Activated naive CD4-positive, alpha-beta T cell treated with anti-CD3 and anti-CD28 coated beads, Interleukin-2, amount 50 U/mL, for 72 hours (primary cell): ENCODE data around the gene TM2D1. TPM values are rescaled to one million over a fixed set of nuclear protein-coding genes. Genes with fewer than 3 reads are reported as not detected.
A peak's percentile ranks its signal among the peaks of the same experiment; 100 is the strongest.

Source experiments
- ATAC-seq, 2 donors: fragments of 150-1000 bp; cut with Tn5 transposase; 2 replicates each; pipeline ENCODE4 v1.10.0; 2021; ENCODE audit warnings: mild to moderate bottlenecking in 2 of 2, moderate library complexity in 2 of 2
- DNase-seq, 2 donors: peaks; one replicate each; pipeline ENCODE4 v3.0.0; 2021 to 2022; ENCODE audit warnings: low spot score in 2 of 2
- H3K27ac Mint-ChIP-seq, 2 donors: one replicate each; pipeline ENCODE4 v1.8.0; 2022; ENCODE audit warnings: mild to moderate bottlenecking in 2 of 2, mixed read lengths in 2 of 2
- H3K36me3 Mint-ChIP-seq, 2 donors: one replicate each; pipeline ENCODE4 v1.8.0; 2022; ENCODE audit warnings: mixed read lengths in 2 of 2
- H3K9me3 Mint-ChIP-seq, 2 donors: one replicate each; pipeline ENCODE4 v1.8.0; 2022; ENCODE audit warnings: mixed read lengths in 2 of 2
- total RNA-seq, 2 donors: library from RNA; stranded (reverse); gene quantifications; one replicate each; pipeline ENCODE4 v1.2.3, GENCODE V29; 2022

Gene TM2D1
- 10 to 100 TPM; 33.9 to 39.2 TPM for total RNA-seq

GRCh38 chr1:61724813-61725694 is at the start of gene TM2D1:
TM2D1 (minus strand) TSS chr1:61725141; CDS start chr1:61725120, 21 bp downstream.
- peaks cover 15 to 16% of the 10 kb centered on the region in 2 donors for H3K36me3 Mint-ChIP-seq
- ATAC-seq (peak; percentile 95 to 96), DNase-seq (peak; percentile 84 to 92)
- peak within 1 kb of the TSS; percentile 100 for H3K27ac Mint-ChIP-seq
- no peaks in the 10 kb centered on the region for H3K9me3 Mint-ChIP-seq

GRCh38 chr1:61770131-61770530 is 45.2 kb upstream of the TM2D1 start:
- ATAC-seq (no peak), DNase-seq (no peak)
- Mint-ChIP-seq H3K9me3 (no peaks in the 10 kb centered on the region), H3K27ac (no peak overlapping the region), H3K36me3 (no peaks in the 10 kb centered on the region)

GRCh38 chr1:61757950-61758349 is 33.0 kb upstream of the TM2D1 start:
- H3K9me3 Mint-ChIP-seq, result no peaks in the 10 kb centered on the region
- no peaks in the 10 kb centered on the region for H3K36me3 Mint-ChIP-seq
- peak in 1 of 2 donors; percentile 46 for ATAC-seq
- no peak for DNase-seq
- peak overlapping the region in 1 of 2 donors; percentile 66 for H3K27ac Mint-ChIP-seq

- Mint-ChIP-seq H3K27ac (no peak overlapping the region), H3K36me3 (no peaks in the 10 kb centered on the region), H3K9me3 (no peaks in the 10 kb centered on the region)
- DNase-seq (no peak), ATAC-seq (no peak)
Observed at GRCh38 chr1:61756773-61757172, 31.8 kb upstream of the TM2D1 start.

GRCh38 chr1:61754545-61754944 is 29.6 kb upstream of the TM2D1 start:
- DNase-seq (no peak), ATAC-seq (peak; percentile 55 to 56)
- H3K36me3 Mint-ChIP-seq, result no peaks in the 10 kb centered on the region
- H3K9me3 Mint-ChIP-seq, result no peaks in the 10 kb centered on the region
- H3K27ac Mint-ChIP-seq, result peak overlapping the region; percentile 65 to 92

GRCh38 chr1:61753998-61754508 is 29.1 kb upstream of the TM2D1 start:
- Mint-ChIP-seq H3K36me3 (no peaks in the 10 kb centered on the region), H3K9me3 (no peaks in the 10 kb centered on the region), H3K27ac (peak overlapping the region; percentile 65 to 92)
- DNase-seq, result no peak
- peak; percentile 78 to 94 for ATAC-seq

GRCh38 chr1:61752921-61753389 is 28.0 kb upstream of the TM2D1 start:
- H3K27ac Mint-ChIP-seq, result peak overlapping the region in 1 of 2 donors; percentile 65
- ATAC-seq (no peak), DNase-seq (no peak)
- no peaks in the 10 kb centered on the region for H3K36me3 Mint-ChIP-seq
- H3K9me3 Mint-ChIP-seq, result no peaks in the 10 kb centered on the region

GRCh38 chr1:61749574-61749973 is 24.6 kb upstream of the TM2D1 start:
- Mint-ChIP-seq H3K9me3 (no peaks in the 10 kb centered on the region), H3K36me3 (no peaks in the 10 kb centered on the region), H3K27ac (no peak overlapping the region)
- DNase-seq, result no peak
- ATAC-seq, result no peak

- DNase-seq (no peak), ATAC-seq (no peak)
- Mint-ChIP-seq H3K36me3 (no peaks in the 10 kb centered on the region), H3K9me3 (no peaks in the 10 kb centered on the region), H3K27ac (no peak overlapping the region)
Observed at GRCh38 chr1:61748566-61748965, 23.6 kb upstream of the TM2D1 start.

- H3K27ac Mint-ChIP-seq, result no peak overlapping the region
Observed at GRCh38 chr1:61746813-61747212, 21.9 kb upstream of the TM2D1 start.

GRCh38 chr1:61743716-61744580 is 19.0 kb upstream of the TM2D1 start:
- Mint-ChIP-seq H3K36me3 (peaks cover 6 to 7% of the 10 kb centered on the region in 2 donors), H3K27ac (peak overlapping the region in 1 of 2 donors; percentile 5), H3K9me3 (no peaks in the 10 kb centered on the region)
- DNase-seq, result no peak
- no peak for ATAC-seq

More at GRCh38 chr1:61746813-61747212, 21.9 kb upstream of the TM2D1 start:
- ATAC-seq (no peak), DNase-seq (no peak)
- H3K36me3 Mint-ChIP-seq, result peaks cover 3% of the 10 kb centered on the region in 2 donors
- no peaks in the 10 kb centered on the region for H3K9me3 Mint-ChIP-seq

- H3K27ac Mint-ChIP-seq, result peak overlapping the region; percentile 5 to 65
- no peak for ATAC-seq
- H3K9me3 Mint-ChIP-seq, result no peaks in the 10 kb centered on the region
- DNase-seq, result no peak
- peaks cover 6 to 7% of the 10 kb centered on the region in 2 donors for H3K36me3 Mint-ChIP-seq
Observed at GRCh38 chr1:61743431-61743705, 18.4 kb upstream of the TM2D1 start.

GRCh38 chr1:61742620-61743430 is 17.9 kb upstream of the TM2D1 start:
- Mint-ChIP-seq H3K36me3 (peaks cover 6 to 7% of the 10 kb centered on the region in 2 donors), H3K27ac (peak overlapping the region; percentile 5 to 65), H3K9me3 (no peaks in the 10 kb centered on the region)
- DNase-seq (peak in 1 of 2 donors; percentile 13), ATAC-seq (peak in 1 of 2 donors; percentile 69)

- Mint-ChIP-seq H3K36me3 (peaks cover 6 to 7% of the 10 kb centered on the region in 2 donors), H3K27ac (peak within 1 kb of the TSS; percentile 93), H3K9me3 (no peaks in the 10 kb centered on the region)
- peak; percentile 66 to 75 for DNase-seq
- peak; percentile 87 to 90 for ATAC-seq
Observed at GRCh38 chr1:61741711-61742619, 17.0 kb upstream of the TM2D1 start, which contains the start of gene PATJ. PATJ (plus strand) TSS chr1:61742480; CDS start chr1:61762893, 20,413 bp downstream.
